Measurements from ENCODE around the gene CSNK2A3. TPM values are rescaled to one million over a fixed set of nuclear protein-coding genes. Genes with fewer than 3 reads are reported as not detected.

CSNK2A3 gene
- total and polyA plus RNA-seq, 8 donors = 0.19 to 1.1 (median 0.54) TPM; not detected in 1

DNA sequence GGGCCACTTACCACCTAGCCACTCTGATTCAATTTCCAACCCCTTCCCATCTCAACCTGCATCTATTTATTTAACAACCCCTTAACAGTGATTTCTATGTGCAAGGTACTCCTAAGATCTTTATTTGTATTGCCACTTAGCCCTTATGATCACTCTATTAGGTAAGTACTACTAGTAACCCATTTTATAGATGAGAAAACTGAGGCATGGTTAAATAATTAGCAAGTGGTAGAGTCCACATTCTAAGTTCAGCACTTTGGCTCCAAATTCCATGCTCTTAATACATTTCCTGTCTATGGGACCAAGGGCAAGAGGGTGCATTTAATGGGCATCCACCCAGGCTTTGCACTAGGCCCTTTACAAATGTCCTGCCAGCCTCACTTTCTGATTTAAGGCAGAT lies 38.1 kb upstream of the CSNK2A3 start:
- intact Hi-C loops (cut with DNase I) = no loop called here
- H3K36me3 ChIP-seq = no peaks in the 10 kb centered on the region
- DNase-seq = no peak
- no peaks in the 10 kb centered on the region for H3K27me3 ChIP-seq
- H3K27ac ChIP-seq = no peak overlapping the region
- H3K9me3 ChIP-seq = no peaks in the 10 kb centered on the region
- H3K4me3 ChIP-seq = no peak overlapping the region
- no peak for ATAC-seq
- no peaks in the 10 kb centered on the region for H3K4me1 ChIP-seq
- TF ChIP-seq, protein P1, sequence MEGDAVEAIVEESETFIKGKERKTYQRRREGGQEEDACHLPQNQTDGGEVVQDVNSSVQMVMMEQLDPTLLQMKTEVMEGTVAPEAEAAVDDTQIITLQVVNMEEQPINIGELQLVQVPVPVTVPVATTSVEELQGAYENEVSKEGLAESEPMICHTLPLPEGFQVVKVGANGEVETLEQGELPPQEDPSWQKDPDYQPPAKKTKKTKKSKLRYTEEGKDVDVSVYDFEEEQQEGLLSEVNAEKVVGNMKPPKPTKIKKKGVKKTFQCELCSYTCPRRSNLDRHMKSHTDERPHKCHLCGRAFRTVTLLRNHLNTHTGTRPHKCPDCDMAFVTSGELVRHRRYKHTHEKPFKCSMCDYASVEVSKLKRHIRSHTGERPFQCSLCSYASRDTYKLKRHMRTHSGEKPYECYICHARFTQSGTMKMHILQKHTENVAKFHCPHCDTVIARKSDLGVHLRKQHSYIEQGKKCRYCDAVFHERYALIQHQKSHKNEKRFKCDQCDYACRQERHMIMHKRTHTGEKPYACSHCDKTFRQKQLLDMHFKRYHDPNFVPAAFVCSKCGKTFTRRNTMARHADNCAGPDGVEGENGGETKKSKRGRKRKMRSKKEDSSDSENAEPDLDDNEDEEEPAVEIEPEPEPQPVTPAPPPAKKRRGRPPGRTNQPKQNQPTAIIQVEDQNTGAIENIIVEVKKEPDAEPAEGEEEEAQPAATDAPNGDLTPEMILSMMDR (IDR thresholded peaks at IDR 0.05) = no peak
- no peak for FAIRE-seq

DNA sequence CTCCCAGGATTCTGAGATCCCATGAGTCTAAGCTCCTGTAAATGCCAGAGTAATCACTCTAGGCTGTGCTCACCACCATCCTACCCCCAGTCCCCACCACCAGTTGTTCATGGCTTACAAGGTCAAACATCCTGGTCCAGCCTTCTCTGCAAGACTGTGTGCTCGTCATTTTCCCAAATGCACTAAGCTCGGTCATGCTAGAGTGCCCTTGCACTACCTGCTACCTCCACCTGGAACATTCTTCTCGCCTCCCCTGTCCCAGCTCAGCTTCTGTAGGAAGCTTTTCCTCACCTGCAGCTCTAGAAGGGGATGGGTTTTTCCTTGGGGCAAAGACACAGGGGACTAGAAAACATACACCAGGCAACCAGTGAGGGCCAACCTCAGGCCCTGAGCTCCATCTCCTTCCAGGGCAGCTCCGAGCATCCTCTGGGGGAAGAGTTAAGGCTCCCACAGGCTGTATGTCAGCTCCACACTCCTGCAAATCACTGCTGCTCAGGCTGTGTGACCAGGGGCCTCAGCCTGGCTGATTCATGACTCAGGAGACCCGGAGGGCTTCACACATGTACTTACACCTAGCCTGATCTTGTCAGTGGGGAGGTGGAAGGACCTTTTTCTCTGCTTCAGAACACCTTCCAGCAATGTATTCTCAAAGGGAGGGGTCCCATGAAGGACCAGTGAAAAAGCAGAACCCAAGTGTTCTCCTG lies 37.2 kb upstream of the CSNK2A3 start:
- FAIRE-seq (no peak), DNase-seq (no peak), ATAC-seq (no peak)
- no peaks in the 10 kb centered on the region for H3K27me3 ChIP-seq
- intact Hi-C loops (cut with DNase I) = no loop called here
- H3K4me1 ChIP-seq = no peaks in the 10 kb centered on the region
- TF ChIP-seq, protein P1 (IDR thresholded peaks at IDR 0.05) = no peak
- H3K4me3 ChIP-seq = no peak overlapping the region
- H3K27ac ChIP-seq = no peak overlapping the region
- WGBS, 2 donors = 86 to 88% methylated on average over 5 of the region's 5 CpGs
- H3K36me3 ChIP-seq = no peaks in the 10 kb centered on the region
- H3K9me3 ChIP-seq = no peaks in the 10 kb centered on the region

DNA sequence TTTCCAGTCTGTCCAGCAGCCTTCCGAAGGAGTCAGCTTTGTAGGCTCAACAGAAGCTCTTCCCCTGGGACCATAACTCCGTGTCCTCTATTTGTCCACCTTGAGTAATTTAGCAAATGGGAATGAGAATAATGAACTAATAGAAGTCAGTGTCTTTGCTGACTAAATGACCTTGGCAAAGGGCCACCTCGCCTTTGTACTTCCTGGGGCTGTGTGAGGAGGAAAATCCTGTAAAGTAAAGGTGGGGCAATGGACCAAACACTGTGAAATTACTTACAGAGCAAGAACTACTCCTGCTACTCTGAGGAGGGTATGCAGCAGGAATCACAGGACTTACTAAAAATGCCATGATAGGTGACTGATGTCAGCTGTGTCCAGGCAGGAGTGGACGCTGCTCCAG lies 36.2 kb upstream of the CSNK2A3 start:
- DNase-seq (peak in 1 of 6 donors; percentile 22), ATAC-seq (peak in 3 of 4 donors; percentile 26 to 52 (median 46)), FAIRE-seq (no peak)
- Histone ChIP-seq H3K4me1 (no peaks in the 10 kb centered on the region), H3K4me3 (no peak overlapping the region), H3K27ac (no peak overlapping the region), H3K36me3 (no peaks in the 10 kb centered on the region), H3K9me3 (no peaks in the 10 kb centered on the region), H3K27me3 (no peaks in the 10 kb centered on the region)
- TF ChIP-seq, protein P1 (IDR thresholded peaks at IDR 0.05) = no peak
- 51 to 55% methylated on average over 4 of the region's 4 CpGs for WGBS, 2 donors
- intact Hi-C loops (cut with DNase I) = no loop called here

DNA sequence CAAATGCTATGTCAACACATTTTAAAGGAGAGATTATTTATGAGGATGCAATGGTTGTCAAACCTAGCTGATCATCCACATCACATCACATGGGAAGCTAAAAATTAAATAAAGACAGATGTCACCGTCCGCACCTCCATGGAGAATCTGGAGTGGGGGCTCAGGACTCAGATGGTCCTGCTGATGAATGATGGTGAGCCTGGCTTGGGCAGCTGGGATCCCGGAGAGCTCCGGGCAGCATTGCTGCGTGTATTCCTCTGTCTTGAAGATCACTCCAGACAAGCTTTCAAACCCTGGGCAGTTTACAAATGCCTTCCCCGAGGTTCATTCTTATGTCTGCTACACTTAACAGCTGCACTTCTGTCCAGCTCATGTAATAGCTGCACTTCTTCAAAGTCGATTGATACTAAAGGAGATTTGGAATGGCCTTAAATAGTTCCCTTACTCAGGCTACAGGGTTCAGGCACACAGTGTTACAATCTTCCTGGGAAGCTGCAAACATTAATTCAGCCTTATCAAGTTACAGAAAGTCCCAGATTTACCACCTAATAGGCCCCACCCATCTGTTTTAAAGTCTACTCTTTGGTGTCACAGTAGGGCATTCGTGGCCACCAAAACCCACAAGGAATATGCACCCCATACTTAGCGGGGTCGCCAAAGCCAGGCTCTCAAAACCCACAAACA lies 34.7 kb upstream of the CSNK2A3 start:
- ATAC-seq = no peak
- intact Hi-C loops (cut with DNase I) = no loop called here
- no peaks in the 10 kb centered on the region for H3K9me3 ChIP-seq
- 76 to 81% methylated on average over 10 of the region's 10 CpGs for WGBS, 2 donors
- no peak overlapping the region for H3K4me3 ChIP-seq
- H3K4me1 ChIP-seq = no peaks in the 10 kb centered on the region
- H3K27me3 ChIP-seq = no peaks in the 10 kb centered on the region
- TF ChIP-seq, protein P1 (IDR thresholded peaks at IDR 0.05) = no peak
- H3K36me3 ChIP-seq = no peaks in the 10 kb centered on the region
- DNase-seq = no peak
- no peak overlapping the region for H3K27ac ChIP-seq
- no peak for FAIRE-seq

DNA sequence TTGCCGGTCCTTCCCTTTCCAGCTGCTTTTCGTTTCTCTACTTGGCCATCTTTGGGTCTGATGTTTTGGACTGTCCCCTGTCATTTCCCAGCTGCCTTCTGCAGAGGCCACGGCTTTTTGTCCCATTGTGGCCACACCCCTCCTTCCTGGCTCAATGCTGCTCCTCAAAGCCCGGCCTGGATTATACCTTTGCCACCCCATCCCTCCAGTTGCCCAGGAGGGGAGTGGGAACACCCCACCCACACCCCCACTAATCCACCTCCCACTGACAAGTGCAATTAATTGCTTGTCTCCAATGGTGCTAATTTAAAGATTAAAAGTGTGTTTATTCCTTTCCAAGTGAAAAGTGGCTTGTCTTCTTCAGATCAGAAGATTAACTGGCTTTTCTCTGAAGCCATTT lies 34.2 kb upstream of the CSNK2A3 start:
- TF ChIP-seq, protein P1 (IDR thresholded peaks at IDR 0.05) = no peak
- intact Hi-C loops (cut with DNase I) = no loop called here
- WGBS, 2 donors = 63 to 72% methylated on average over 4 of the region's 4 CpGs
- H3K27me3 ChIP-seq = no peaks in the 10 kb centered on the region
- ATAC-seq (no peak), DNase-seq (no peak), FAIRE-seq (no peak)
- no peaks in the 10 kb centered on the region for H3K36me3 ChIP-seq
- no peak overlapping the region for H3K27ac ChIP-seq
- H3K4me3 ChIP-seq = no peak overlapping the region
- H3K9me3 ChIP-seq = no peaks in the 10 kb centered on the region
- no peaks in the 10 kb centered on the region for H3K4me1 ChIP-seq

Data from pancreas (tissue), 10 donors.